Liver (tissue), 9 donors: Measurements from ENCODE around the gene GFY. TPM values are rescaled to one million over a fixed set of nuclear protein-coding genes. Genes with fewer than 3 reads are reported as not detected.

Experiments used
- DNase-seq: peaks from one replicate; pipeline ENCODE4 v3.0.0-alpha.2; 2017; ENCODE audit warnings: low spot score
- H3K27ac ChIP-seq, 2 donors: one replicate each; pipeline ENCODE4 v1.7.0; 2013; ENCODE audit warnings: inconsistent platforms in 2 of 2, low read length in 2 of 2, control low read depth in 1 of 2, low read depth in 1 of 2, mild to moderate bottlenecking in 1 of 2
- H3K27me3 ChIP-seq, 4 donors: one replicate each; pipeline versions ENCODE4 v1.6.1 to v1.7.0; 2013; ENCODE audit warnings: low read length in 3 of 4, inconsistent platforms in 1 of 4, mild to moderate bottlenecking in 1 of 4, moderate library complexity in 1 of 4; ENCODE audit not compliant: control insufficient read depth in 4 of 4, insufficient read depth in 4 of 4
- H3K36me3 ChIP-seq, 4 donors: one replicate each; pipeline versions ENCODE4 v1.6.1 to v1.7.0; 2013; ENCODE audit warnings: low read length in 3 of 4, mild to moderate bottlenecking in 3 of 4, low read depth in 1 of 4, moderate library complexity in 1 of 4; ENCODE audit not compliant: control insufficient read depth in 4 of 4, insufficient read depth in 3 of 4
- H3K4me1 ChIP-seq, 4 donors: one replicate each; pipeline versions ENCODE4 v1.6.1 to v1.7.0; 2013; ENCODE audit warnings: low read length in 3 of 4, mild to moderate bottlenecking in 3 of 4, moderate library complexity in 1 of 4; ENCODE audit not compliant: control insufficient read depth in 4 of 4, insufficient read depth in 4 of 4
- H3K4me3 ChIP-seq, 3 donors: one replicate each; pipeline versions ENCODE4 v1.6.1 to v1.7.0; 2013; ENCODE audit warnings: low read length in 3 of 3, control low read depth in 1 of 3, low read depth in 1 of 3, mild to moderate bottlenecking in 1 of 3
- H3K9ac ChIP-seq, 2 donors: one replicate each; pipeline ENCODE4 v1.7.0; 2013; ENCODE audit warnings: low read length in 2 of 2, mild to moderate bottlenecking in 2 of 2, moderate library complexity in 2 of 2, control low read depth in 1 of 2, low read depth in 1 of 2
- H3K9me3 ChIP-seq, 4 donors: one replicate each; pipeline versions ENCODE4 v1.6.1 to v1.7.0; 2013; ENCODE audit warnings: low read length in 3 of 4; ENCODE audit not compliant: control insufficient read depth in 4 of 4
- CTCF ChIP-seq: fragments of 150-350 bp; IDR thresholded peaks from 2 replicates; pipeline ENCODE4 v1.5.1; 2017; ENCODE audit warnings: improper control_type of control experiment, low read depth, low read length; ENCODE audit not compliant: missing input control
- EGR1 ChIP-seq, 2 donors: IDR thresholded peaks; 2 replicates each; pipeline ENCODE4 v1.6.1; 2016 to 2018; ENCODE audit warnings: antibody characterized with exemption in 2 of 2, low read depth in 2 of 2
- FOXA2 ChIP-seq: IDR thresholded peaks from 2 replicates; pipeline ENCODE4 v1.6.1; 2016; ENCODE audit warnings: antibody characterized with exemption
- HNF4G ChIP-seq: IDR thresholded peaks from 2 replicates; pipeline ENCODE4 v1.6.1; 2016; ENCODE audit warnings: antibody characterized with exemption
- JUND ChIP-seq, 2 donors: IDR thresholded peaks; 2 replicates each; pipeline ENCODE4 v1.6.1; 2016; ENCODE audit warnings: antibody characterized with exemption in 2 of 2
- RAD21 ChIP-seq, 2 donors: IDR thresholded peaks; 2 replicates each; pipeline ENCODE4 v1.6.1; 2016; ENCODE audit warnings: antibody characterized with exemption in 2 of 2, mild to moderate bottlenecking in 2 of 2
- REST ChIP-seq: IDR thresholded peaks from 2 replicates; pipeline ENCODE4 v1.6.1; 2016; ENCODE audit warnings: antibody characterized with exemption, mild to moderate bottlenecking
- RXRA ChIP-seq, 2 donors: IDR thresholded peaks; 2 replicates each; pipeline ENCODE4 v1.6.1; 2017 to 2018; ENCODE audit warnings: antibody characterized with exemption in 2 of 2, mild to moderate bottlenecking in 1 of 2
- ZBTB33 ChIP-seq: IDR thresholded peaks from 2 replicates; pipeline ENCODE4 v1.6.1; 2016; ENCODE audit warnings: antibody characterized with exemption
- WGBS: extraction: QIAGEN DNeasy Blood & Tissue Kit; methylation state at CpG from one replicate; pipeline ENCODE4 v1.1.7; 2013; 5-methylcytosine and 5-hydroxymethylcytosine counted together
- polyA plus RNA-seq, 2 donors: library from polyadenylated mRNA; stranded (reverse) in 1 of 2; unstranded in 1 of 2; fragments of 200-250 nt in 1 of 2; fragments of >200 nt in 1 of 2; fragmentation: Nextera tagmentation in 1 of 2; extraction: Ambion mirVana in 1 of 2; gene quantifications; one replicate each; pipeline versions ENCODE4 v1.2.1 to v1.2.3, GENCODE V29; 2013 to 2015
- total RNA-seq, 2 donors: library from RNA; depleted of rRNA; stranded (reverse); fragments of >200 nt; gene quantifications; one replicate each; pipeline ENCODE4 v1.2.3, GENCODE V29; 2014
- TF ChIP-seq, protein P1 (sequence below): IDR thresholded peaks from 2 replicates; pipeline ENCODE4 v1.6.1; 2016; ENCODE audit warnings: antibody characterized with exemption
- TF ChIP-seq, protein P2 (sequence below): IDR thresholded peaks from 2 replicates; pipeline ENCODE4 v1.6.1; 2016; ENCODE audit warnings: antibody characterized with exemption
- donor health status: healthy.
- donor health status: healthy.
- donor health status: healthy.
- donor health status: healthy.
- donor health status: healthy.

GFY gene
- total and polyA plus RNA-seq, 4 donors, result not detected

GRCh38 chr19:49453757-49454240 lies 28.6 kb downstream of the GFY start (continued):
- TF ChIP-seq ZBTB33 (no peak), HNF4G (no peak), RAD21 (IDR thresholded peaks at IDR 0.05) (no peak)

DNA sequence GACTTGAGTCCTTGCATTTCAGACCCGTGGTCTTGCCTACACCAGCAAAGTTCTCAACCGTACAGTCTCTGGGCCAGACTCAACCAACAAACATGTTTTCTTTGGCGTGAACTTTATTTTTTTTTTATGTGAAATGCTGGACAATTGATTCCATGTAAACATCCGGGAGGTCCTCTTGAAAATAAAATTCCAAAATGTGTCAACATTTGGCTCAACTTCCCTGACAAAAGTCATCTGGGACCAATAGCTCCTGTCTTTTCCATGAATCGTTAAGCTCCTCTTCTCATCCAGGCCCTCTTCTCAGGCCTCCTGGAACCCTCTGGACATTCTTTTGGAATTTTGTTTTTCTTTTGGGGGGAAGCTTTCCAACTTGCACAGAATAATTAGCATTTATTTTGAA lies 30.6 kb downstream of the GFY start:
- no peaks in the 10 kb centered on the region for H3K27me3 ChIP-seq
- peaks cover 0 to 16% (median 3%) of the 10 kb centered on the region in 4 donors for H3K4me1 ChIP-seq
- no peak for DNase-seq
- no peak overlapping the region for H3K27ac ChIP-seq
- no peak overlapping the region for H3K9ac ChIP-seq
- H3K4me3 ChIP-seq, result no peak overlapping the region
- peaks cover 0 to 3% (median 1%) of the 10 kb centered on the region in 4 donors for H3K36me3 ChIP-seq
- TF ChIP-seq JUND (IDR thresholded peaks at IDR 0.05), result no peak
- TF ChIP-seq HNF4G, result no peak
- TF ChIP-seq, protein P1, sequence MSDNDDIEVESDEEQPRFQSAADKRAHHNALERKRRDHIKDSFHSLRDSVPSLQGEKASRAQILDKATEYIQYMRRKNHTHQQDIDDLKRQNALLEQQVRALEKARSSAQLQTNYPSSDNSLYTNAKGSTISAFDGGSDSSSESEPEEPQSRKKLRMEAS, result no peak
- TF ChIP-seq ZBTB33, result no peak
- no peak for TF ChIP-seq EGR1 (IDR thresholded peaks at IDR 0.05; ENCODE audit: low read depth in 2 of 2)
- no peak for TF ChIP-seq CTCF
- TF ChIP-seq RXRA (IDR thresholded peaks at IDR 0.05), result no peak
- TF ChIP-seq, protein P2, sequence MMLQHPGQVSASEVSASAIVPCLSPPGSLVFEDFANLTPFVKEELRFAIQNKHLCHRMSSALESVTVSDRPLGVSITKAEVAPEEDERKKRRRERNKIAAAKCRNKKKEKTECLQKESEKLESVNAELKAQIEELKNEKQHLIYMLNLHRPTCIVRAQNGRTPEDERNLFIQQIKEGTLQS, result no peak
- no peak for TF ChIP-seq REST
- TF ChIP-seq RAD21 (IDR thresholded peaks at IDR 0.05), result no peak
- no peak for TF ChIP-seq FOXA2
- WGBS, result 77% methylated on average over 5 of the region's 5 CpGs
- H3K9me3 ChIP-seq, result no peaks in the 10 kb centered on the region
